Effector CD8-positive, alpha-beta T cell (primary cell): ENCODE measurements around the gene SPART.
A peak's percentile ranks its signal among the peaks of the same experiment; 100 is the strongest.
"Not testable (repeated sequence)": the region's sequence is repeated elsewhere in the genome, so short reads cannot be mapped to it uniquely, and the experiment has no call there.

Experiments
- DNase-seq: peaks from one replicate; lab custom pipeline; 2025; lab: John Stamatoyannopoulos, UW

The SPART gene

GRCh38 chr13:36319793-36320192 lies 26.4 kb downstream of the SPART start:
- not testable (repeated sequence) for DNase-seq

- no peak for DNase-seq
Observed at GRCh38 chr13:36313047-36313969, 32.9 kb downstream of the SPART start.

- DNase-seq: no peak
Observed at GRCh38 chr13:36310417-36311108, 35.6 kb downstream of the SPART start.

GRCh38 chr13:36302289-36302688 lies 43.9 kb downstream of the SPART start:
- no peak for DNase-seq

DNA sequence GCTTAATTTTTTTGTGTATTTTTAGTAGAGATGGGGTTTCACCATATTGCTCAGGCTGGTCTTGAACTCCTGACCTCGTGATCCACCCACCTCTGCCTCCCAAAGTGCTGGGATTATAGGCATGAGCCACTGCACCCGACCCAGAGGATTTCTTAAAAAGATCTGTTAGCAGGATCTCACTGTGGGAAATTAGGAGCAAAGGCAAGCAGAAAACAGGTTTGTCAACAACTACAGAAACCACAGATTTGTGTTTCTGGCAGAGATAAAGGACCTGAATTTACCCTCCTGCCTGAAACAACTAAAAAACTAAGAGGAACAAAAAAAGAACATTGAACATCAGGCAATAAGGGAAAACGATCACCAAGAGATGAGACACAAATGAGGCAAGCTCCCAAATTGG lies 46.7 kb downstream of the SPART start:
- not testable (repeated sequence) for DNase-seq

DNA sequence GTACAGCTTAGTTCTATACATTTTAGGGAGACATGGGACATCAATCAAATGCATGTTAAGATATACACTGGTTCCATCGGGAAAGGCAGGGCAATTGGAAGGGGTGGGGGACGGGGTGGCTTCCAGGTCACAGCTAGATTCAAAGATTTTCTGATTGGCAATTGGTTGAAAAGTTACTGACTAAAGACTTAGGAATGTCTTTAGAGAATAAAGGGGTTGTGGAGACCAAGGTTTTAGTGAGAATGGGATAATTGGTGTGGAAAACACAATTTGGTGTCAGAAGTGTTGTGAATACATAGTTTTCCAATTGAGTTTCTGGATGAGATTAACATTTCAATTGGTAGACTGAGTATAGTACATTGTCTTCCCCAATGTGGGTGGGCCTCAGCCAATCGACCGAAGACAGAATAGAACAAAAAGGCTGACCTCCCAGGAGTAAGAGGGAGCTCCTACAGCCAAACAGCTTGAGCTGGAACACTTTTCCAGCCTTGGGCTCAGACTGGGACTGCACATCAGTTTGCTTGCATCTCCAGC lies 47.6 kb downstream of the SPART start:
- DNase-seq: no peak

DNA sequence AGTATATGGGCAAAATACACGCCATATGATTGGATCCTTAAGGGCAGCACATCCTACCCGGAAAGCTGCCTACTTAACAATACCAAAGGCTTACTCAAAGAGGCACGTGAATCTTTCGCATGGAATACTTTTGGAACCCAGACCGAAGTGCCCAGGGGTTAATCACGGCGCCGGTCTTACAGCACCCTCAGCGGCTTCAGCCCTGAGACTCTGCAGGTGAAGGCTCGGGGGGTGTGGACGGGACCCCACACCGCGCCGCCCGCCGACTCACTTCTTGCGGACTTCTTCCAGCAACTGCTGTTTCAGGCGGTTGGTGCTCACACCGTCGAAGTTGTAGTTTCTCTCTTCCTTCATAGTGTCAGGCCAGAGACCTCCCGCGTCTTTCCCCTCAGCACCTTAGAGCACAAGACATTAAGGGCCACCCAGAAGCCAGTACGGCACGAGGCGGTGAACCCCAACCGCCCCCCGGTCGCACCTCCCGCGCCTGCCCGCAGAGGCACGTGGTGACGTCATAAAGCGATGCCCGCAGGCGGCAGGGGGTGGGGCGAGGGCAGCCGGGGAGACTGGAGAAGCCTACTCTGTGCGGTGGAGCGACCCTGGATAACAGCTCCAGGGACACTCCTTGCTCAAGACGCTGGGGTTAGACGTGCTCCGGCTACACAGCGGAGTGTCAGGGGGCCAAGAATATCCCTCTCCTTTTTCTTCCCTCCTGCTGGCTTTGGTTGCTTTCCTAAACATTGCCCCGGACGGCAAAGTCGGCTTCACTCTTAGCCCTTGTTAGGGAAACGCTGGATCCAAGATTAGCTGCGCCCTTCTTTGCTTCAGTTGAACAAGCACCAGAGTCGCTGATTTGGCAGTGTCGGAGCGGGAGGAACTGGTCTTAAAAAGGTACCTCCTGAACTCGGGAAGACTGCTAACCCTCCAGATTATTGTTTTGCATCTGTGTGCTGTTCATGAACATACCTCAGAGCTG lies 48.5 kb downstream of the SPART start, which contains the start of gene CCDC169:
TSS of gene CCDC169 (minus strand) at position 449 of the 973 bp plus-strand sequence. CDS start at position 354, 95 bp downstream.
- DNase-seq: peak; percentile 26

GRCh38 chr13:36294096-36294495 lies 52.1 kb downstream of the SPART start:
- no peak for DNase-seq

DNA sequence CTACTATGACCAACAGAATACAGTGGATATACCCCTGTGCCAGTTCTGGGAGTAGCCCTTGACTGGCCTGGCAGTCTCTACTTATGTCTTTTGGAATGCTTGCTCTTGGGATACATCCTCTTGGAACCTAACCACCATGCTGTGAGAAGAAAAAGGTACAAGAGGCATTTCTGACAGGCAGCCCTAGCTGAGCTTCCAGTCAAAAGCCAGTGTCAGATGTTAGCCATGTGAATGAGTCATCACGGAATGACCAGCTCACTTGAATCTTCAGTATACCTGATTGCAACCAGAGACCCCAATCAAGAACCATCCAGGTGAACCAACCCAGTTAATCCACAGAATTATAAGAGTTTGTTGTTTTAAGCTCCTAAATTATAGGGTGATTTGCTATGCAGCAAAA lies 52.7 kb downstream of the SPART start:
- DNase-seq: no peak

DNA sequence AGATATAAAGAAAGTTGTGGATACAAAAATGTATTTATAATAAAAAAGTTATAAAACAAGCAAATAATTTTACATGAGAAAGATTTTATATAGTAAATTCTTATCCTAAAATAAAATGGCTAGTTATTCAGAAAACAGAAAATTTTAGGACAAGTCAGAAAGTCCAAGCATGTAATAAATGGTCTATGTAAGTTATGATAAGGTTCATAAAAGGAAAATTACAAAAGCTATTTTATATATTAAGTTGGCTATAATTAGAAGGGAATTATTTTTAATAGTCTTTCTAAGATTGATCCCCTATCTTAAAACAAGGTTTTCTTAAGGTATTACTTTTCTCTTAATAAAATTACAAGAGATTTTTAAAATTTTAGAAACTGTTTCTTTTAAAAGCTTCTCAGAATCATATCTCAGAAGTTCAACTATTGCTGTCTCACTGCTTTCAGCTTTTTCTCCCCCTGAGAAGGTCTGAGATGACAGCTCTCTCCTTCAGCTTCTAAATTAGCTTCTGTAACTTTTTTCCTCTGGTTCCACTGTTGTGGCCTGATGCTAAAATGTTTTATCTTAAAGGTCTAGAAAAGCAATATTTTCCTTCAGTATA lies 57.3 kb downstream of the SPART start:
- DNase-seq: no peak

GRCh38 chr13:36286006-36286405 lies 60.2 kb downstream of the SPART start:
- no peak for DNase-seq

GRCh38 chr13:36282821-36283432 lies 63.3 kb downstream of the SPART start:
- no peak for DNase-seq

DNA sequence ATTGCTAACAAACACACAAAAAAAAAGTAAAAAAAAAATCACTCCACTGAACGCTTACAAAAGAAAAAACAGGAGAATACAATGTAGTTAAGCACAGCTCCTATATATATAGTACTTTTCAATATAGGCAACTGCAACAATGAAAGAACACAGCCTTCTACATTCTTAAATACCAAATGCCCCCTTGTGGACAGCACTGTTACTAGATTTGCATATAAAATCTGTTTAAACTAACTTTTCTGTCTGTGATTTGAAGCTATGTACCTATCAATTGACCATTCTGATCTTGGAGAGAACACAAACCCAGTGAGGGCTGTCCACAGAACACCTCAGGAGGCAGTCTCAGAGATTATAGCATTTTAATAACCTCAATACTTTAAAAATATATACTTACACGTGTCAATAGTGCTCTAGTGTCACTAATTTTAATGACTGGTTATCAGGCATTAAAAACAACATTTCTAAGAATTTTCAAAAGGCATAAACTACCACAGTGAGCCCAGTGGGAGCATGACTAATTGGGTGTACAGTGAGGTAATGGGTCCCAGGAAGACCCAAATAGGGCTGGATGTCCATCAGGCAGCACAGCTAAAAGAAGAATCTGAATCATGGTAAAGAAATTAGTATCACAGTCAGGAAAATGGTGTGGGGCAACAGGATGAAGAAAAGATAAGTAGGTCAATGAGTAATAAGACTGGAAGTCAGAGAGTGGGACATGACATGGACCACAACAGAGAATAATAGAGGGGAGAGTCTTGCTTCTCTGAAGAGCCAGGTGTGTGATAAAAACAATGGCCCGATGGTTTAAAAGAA lies 70.8 kb downstream of the SPART start:
- DNase-seq: no peak

DNA sequence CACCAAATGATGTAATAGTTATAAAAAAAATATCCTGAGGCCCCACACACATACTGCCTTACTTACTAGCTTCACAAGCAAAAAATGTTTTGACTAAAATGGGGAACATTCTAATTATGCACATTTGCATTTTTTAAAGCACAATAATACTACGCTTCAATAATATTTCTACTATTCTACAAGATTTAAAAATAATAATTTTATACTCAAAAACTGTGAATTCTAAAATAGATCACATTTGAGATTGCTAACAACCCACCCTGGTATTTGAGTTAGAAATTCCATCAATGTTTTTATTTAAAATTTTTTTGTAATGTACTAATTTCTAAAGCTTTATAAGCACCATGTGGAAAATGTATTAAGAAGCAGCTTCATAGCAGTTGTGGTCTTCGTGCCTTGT lies 72.8 kb downstream of the SPART start:
- DNase-seq: no peak

- DNase-seq: no peak
Observed at GRCh38 chr13:36261976-36262375, 84.2 kb downstream of the SPART start.

GRCh38 chr13:36261011-36261410 lies 85.2 kb downstream of the SPART start:
- DNase-seq: no peak

GRCh38 chr13:36259361-36260137 lies 86.6 kb downstream of the SPART start:
- no peak for DNase-seq

- DNase-seq: no peak
Observed at GRCh38 chr13:36258831-36259230, 87.4 kb downstream of the SPART start.
